ENCODE results near the gene SLC25A19.

The SLC25A19 gene

DNA sequence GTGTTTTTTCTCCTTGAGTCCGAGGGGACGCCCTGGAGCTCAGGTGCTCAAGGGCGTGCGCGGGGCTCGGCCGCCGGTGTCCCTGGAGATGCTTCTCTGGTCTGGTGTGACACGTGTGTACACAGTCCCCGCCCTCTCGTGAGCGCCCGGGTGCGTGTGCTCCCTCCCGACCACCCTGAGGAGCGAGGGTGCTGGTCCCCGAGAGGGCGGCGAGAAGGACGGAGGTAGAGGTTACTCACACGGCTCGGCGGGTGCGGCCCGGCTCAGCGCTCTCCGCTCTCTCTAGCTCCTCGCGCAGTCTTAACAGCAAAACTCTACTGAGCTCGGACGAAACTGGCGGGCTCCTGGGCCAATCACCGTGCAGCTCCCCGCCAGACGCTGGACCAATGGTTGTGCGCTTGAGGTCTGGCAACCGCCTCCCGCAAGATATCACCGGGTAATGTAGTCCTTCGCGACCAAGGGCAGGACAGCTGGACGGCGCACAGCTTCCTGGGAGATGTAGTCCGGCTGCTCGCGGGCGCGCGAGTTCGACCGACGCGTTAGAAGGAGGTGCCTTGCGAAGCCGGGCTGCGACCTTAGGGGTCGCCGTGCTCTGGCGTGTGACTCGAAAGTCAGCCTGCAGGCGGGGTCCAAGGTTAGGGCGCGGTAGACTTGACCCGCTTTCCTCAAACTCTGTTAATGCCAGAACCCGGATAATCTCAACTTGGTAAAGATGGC, at the start of gene SLC25A19:
TSS of gene SLC25A19 (minus strand) at position 319 of the 717 bp plus-strand sequence. CDS start 2,669 bp downstream, outside the sequence.
- peak; percentile 97 for DNase-seq

DNA sequence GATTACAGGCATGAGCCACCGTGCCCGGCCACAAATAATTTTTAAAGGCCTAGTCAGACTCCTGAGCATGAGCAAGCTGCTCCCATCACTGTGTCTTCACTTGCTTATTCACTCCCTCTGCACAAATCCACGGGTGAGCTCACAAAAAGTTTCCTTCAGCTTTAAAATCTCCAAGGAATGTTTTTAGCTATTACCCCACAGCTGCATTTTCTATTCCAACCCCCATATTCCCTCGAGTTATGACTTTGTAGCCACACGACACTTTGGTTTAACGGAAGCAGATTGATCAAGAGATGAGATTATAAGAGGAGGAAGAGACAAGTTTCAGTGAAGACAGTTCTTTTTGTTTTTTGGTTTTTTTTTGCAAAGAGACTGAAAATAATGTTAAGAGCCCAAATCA, 49.1 kb upstream of the SLC25A19 start:
- no peak for DNase-seq

DNA sequence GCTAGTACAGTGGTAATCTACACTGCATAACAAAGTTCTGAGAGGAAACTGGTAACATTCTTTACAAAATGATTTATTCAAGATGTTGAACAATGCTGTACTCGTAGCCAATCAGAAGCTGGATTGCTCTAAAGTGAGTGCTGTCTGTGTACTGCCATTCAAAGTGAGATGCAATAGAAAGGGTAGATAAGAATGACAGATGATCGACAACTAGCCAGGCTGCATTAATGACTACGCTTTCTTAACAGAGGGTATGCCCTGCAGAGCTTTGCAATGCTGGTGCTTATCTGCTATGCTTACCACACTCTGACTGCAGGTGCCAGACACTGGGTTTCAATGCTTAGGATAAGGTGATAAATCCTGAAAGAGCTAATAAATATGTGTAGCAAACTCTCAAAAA, 46.1 kb upstream of the SLC25A19 start:
- no peak for DNase-seq

DNA sequence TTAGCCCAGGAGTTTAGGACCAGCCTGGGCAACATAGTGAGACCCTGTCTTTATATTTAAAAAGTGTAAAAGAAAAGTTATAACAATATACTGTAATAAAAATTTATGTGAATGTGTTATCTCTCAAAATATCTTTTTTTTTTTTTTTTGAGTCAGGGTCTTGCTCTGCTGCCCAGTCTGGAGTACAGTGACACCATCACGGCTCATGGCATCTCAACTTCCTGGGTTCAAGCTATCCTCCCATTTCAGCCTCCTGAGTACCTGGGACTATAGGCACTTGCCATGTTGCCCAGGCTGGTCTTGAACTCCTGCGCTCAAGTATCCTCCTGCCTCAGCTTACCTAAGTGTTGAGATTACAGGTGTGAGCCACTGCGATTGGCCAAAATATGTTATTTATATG, 45.5 kb upstream of the SLC25A19 start:
- no peak for DNase-seq

DNA sequence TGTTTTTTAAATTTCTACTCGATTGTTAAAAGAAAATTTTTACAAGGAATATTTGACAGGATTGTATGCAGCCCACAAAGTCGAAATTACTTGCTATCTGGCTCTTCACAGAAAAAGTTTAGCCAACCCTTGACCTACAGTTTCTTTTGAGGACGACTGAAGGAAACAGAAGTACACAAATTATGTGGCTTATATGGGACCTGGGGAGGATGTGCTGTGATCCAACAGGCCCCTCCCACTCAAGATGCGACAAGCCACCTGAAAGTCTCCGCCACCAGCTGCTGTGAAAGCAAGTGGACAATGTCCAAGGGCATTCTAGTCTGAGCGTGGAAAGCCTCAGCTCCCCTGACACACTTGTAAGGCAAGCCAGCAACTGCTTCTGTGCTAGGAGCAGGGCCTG, 42.4 kb upstream of the SLC25A19 start:
- no peak for DNase-seq

DNA sequence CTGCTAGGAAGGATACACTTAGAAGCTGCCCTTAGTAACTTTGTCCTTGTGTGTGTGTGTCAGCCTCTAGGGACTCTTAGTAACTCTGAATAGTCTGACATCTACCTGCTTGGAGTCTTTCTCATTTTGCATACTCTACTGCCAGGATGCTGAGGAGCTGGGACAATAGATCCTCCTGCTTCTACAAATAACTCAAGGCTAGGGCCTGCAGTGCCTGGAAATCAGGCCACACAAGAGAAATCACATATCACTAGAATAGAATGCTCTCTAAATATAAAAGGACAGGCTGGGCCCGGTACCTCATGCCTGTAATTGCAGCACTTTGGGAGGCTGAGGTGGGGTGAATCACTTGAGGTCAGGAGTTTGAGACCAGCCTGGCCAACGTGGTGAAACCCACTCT, 38.5 kb upstream of the SLC25A19 start:
- DNase-seq, result no peak

DNA sequence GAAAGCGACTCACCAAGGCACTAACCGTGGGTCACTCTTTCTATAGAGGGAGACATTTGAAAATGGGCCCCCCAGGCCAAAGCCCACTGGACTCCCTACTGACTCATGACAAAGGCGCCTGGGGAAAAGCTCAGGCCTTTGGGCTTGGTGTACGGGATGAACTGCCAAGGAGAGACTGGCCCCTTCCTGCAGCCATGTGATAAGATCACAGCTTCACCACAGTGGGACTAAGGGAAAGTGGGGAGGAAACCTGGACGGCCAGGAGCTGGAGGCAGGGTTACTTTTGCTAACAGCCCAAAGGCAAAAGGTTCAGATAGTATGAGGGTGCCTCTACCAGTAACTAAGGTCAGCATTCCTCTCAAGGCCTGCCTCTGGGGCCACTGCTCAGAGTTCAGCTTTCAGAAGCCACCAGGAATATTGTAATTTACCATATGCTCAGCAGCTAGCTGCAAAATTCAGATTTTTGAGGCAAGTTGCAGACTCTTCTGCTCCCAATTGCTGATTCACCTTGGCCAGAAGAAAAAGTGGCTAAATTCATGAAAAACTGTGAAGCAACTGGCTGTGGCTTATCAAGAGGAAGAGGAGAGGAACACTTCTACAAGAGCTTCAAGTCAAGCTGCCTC, 37.1 kb upstream of the SLC25A19 start:
- no peak for DNase-seq

DNA sequence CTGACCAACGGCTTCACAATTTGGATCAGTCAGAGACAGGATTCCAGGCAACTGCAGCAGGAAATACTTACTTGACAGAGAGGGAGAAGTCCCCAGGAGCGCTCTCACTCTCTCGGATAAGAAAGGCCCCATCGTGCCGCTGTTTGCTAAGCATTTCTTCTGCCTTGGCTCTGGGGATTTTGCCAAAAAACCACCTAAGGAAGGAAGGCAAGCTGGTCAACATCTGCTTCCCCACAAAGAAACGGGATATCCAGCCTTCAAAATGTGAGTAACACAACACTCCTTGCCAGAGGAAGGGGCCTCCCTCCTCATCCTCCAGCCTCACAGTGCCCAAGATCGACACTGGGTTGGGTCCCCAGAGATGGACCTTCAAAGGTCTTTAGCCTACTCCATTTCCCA, 36.6 kb upstream of the SLC25A19 start:
- DNase-seq, result no peak

DNA sequence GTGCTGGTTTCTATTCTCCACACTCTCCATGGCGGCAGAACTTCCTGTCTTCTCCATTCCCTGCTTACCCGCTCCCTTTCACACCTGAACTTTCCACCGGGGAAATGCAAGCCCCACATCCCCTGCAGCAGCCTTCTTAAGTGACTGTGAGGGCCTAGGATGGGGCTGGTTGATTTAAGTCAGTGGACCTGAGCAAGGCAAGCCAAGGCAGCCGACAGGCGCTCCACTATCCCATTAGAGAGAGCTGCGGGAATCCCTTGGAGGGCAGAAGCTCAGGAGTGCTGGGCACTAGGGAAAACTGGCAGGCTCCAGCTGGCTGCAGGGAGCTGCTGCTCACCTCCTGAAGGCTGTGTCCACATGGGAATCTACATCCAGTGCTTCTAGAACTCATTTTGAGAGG, 36.1 kb upstream of the SLC25A19 start:
- no peak for DNase-seq

DNA sequence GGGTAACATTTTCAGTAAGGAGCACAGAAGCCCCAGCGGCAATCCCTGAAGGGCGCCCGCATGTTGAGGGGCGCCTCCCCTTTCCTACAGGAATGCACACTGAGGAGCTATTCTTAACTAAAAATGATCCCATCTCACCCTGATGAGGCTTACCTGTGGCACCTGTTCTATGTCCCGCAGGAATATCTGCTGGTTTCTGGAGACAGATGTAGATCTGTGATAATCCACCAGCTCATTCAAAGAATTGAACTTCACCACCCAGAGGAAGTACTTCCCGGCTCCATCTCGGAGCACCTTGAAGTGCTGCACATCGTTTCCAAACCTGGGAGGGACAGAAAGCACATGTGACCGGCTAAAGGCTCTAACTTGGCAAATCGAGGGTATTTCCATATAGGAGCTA, 32.3 kb upstream of the SLC25A19 start:
- no peak for DNase-seq

DNA sequence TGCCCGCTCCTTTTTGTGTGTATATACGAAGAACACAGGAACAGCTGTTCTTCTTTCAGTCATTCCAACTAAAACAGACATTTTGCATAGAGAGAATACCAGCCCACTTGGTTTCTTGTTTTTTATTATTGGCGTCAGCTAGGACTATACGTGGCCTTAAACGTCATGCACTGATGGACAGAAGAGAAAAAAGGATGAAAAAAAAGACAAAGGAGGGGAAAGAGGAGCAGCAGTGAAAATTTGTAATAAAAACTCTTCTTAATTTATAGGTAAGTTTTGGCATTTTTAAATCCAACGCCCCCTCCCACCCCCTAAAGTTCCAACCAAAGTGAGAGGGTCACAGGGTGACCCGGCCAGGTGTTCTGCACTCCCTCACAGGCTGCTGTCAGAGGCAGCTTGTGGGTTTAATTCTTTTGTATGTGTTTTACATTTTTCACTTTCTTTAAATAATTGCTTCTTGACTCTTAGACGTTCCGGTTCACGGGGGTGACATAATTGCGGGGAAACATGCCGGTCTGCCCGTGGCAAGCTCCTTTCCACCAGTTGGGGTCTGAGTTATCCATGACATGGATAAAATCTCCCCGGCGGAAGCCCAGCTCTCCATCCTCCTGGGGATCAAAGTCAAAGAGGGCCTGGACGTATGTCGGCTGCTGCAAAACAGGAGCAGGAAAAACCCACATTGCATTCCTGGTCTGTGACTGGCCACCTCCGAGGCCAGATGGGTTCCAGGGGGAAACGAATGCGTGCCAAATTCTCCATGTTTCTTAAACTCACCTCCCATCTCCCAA, 30.9 kb upstream of the SLC25A19 start:
- DNase-seq, result no peak

DNA sequence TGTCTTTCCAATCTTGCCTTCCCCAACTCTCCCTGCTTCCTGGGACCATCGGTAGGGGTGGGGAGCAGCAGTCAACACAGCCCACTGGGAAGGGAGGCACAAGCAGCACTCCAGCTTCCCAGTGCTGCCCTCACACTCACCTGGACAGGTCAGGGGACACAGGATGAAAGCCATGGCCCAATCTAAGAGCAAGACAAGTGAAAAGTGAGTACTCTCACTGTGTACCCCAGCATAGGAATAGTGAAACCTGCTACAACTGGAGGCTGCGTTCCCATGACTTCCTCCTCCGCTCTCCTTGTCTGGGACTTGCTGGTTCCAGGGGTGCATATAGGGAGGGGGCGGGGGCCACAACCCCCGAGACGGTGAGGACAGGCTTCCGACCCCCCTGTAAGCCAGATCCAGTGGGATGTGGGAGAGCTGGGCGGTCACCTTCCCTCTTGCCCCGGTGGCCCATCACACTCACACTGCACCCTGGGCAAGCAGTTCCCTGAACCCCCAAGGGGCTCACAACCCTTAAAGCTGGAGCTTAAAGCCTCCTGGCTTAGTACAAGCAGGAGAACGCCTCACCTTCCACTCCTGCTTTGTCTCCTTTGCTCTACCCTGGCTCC, 29.5 kb upstream of the SLC25A19 start:
- DNase-seq, result no peak

DNA sequence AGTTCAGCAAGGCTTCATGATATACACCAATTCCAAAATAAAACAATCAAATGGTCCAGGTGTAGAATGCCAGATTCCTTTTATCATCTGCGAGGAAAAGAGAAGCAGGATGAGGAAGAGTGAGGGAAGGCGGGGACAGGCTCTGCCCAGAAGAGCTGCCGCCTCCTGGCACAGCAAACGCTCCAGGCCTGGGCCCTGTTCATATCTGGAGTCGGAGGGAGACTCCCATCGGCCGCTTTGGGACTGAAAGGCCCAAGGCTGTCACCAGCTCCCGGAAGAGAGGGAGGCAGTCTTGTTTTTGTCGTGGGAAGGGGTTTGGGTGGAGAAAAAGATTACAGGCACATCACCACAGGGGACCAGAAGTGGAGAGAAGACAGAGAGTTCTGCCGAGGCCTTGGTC, 29.0 kb upstream of the SLC25A19 start:
- DNase-seq, result no peak

DNA sequence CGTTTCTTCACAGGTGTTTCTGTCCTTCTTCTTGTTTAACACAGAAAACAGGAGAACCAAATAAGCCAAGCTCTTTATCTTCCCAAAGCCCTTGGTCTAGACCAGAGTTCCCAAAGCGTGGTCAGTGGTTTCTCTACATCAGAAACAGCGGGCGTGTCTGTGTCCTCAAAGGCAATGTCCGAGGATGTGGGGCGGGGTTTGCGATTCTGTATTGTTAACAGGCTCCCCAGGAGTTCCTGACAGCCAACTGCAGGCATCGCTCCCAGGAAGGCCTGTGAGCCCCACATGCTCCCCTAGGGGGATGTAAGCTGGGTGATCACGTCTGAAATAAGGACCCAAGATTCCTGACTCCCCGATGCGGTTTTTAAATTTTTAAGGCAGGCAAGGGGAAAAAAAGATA, 28.4 kb upstream of the SLC25A19 start:
- no peak for DNase-seq

DNA sequence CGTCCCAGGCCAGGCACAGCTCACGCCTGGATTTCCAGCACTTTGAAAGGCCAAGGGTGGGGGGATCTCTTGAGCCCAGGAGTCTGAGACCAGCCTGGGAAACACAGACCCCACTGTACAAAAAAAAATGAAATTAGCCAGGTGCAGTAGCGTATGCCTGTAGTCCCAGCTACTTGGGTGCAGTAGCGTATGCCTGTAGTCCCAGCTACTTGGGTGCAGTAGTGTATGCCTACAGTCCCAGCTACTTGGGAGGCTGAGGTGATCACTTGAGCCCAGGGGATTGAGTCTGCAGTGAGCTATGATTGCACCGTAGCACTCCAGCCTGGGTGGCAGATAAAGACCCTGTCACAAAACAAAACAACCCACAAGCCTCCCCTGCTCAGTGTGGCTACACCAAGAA, 27.0 kb upstream of the SLC25A19 start:
- DNase-seq, result no peak

DNA sequence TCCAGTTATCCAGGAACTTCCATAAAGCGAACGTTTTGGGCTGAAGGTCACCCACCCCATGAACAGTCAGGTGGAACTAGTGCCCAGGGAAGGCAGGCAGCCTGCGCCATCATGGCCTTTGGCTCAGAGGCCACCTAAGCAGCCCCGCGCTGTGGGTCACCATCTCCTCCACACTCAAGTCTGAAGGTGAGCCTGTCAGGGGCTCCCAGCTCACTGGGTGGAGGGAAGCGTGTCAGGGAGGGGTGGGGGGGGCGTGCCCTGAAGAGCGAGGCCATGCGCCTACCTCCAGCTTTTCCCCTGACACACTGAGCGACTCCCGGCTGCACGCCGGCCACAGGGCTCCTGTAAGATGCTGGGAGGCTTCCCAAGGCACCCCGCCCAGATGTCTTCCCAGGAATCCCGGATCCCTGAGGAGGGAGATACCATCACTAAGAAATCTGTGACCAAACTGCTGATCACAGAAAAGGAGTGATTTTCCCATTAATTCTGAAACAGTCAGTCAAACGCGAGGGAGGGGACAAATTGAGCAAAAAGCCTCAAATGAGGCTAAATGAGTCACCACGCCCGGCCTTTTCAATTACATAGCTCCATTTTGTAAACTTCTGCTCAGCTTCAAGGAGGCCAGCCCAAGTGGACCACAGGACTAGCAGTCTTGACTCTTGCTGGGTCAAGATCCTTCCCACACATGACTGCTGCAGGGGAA, 26.5 kb upstream of the SLC25A19 start:
- no peak for DNase-seq

DNA sequence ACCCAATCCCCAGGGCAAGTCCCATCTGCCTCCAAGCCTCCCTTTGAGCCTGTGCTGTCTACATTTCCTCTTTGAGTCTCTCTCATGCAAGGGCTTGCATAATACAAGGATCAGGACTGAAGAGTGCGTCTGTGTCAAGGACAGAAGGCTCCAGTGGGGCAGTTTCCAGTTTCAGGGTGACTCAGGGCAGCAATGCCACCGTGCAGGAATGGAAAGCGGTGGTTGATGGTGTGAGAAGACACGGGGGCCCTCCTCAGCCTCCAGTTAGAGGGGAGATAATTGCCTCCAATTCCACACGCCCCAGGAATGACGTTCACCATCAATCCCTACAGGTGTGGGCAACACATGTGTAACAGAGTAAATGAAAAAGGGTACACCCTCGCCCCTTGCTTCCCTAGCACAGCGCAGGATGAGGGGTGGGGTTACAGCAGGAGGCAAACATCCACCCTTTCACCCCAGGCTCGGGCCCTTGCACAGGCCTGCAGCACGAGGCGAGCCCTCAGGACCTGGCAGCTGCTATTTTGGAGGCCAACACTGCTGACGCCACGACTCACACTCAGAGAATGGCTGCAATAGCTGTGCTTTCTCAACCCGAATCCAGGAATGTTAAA, 24.8 kb upstream of the SLC25A19 start:
- no peak for DNase-seq

DNA sequence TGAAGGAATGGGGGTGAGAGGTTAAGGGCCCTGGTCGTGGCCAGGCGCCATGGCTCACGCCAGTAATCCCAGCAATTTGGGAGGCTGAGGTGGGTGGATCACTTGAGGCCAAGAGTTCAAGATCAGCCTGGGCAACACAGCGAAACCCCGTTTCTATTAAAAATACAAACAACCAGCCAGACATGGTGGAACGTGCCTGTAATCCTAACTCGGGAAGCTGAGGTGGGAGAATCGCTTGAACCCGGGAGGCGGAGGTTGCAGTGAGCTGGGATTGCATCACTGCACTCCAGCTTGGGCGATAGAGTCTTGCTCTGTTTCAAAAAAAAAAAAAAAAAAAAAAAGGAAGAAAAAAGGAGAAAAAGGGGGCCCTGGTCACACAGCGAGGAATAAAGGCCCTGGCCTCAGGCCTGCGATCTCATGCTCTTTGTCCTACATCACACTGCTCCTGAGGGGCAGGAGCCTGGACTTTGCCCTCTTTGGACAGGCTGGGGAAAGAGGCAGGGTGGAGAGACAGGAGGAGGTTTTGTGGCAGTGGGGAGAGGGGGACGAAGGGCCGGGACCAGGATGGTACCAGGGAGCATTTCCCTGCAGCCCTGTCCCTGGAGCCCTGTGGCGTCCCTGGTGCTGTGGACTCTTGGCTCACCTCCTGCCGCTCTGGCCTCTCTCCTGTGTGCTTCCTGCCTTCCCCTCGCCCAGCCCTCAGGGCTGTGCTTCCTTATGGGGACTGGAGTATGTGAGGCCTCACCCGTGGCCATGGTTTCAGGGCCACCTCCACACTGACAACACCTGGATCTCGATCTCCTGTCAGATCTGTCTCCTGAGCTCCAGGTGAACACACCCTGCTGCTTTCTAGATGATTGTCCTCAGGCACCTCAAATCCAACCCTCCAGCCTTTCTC, 19.7 kb upstream of the SLC25A19 start:
- DNase-seq, result no peak

DNA sequence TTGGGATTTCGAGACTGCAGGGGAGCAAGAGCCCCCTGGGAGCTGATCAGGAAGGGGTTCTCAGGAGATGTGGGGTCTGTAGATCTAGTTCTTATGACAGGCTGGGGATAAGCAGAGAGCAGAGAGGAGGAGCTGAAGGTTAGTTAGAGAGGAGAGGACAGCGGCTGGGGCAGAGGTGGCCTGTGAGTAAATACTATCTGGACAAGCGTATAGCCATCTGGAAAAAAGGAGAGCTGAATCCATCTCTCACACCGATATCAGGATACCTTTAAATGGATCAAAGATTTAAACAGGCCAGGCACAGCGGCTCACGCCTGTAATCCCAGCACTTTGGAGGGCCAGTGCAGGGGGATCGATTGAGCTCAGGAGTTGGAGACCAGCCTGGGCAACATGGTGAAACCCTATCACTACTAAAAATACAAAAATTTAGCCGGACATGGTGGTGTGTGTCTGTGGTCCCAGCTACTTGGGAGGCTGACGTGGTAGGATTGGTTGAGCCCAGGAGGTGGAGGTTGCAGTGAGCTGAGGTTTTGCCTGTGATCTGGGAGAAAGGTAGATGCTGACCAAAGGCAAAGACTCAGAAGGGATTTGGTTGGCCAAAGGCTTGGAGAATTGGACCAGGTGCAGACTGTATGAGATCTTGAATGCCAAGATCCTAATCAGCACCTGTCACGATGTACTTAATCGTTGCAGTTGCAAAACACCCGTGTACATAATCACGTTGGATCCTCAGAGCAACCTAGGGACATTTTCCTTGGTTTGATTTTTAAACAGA, 18.9 kb upstream of the SLC25A19 start:
- DNase-seq, result no peak

DNA sequence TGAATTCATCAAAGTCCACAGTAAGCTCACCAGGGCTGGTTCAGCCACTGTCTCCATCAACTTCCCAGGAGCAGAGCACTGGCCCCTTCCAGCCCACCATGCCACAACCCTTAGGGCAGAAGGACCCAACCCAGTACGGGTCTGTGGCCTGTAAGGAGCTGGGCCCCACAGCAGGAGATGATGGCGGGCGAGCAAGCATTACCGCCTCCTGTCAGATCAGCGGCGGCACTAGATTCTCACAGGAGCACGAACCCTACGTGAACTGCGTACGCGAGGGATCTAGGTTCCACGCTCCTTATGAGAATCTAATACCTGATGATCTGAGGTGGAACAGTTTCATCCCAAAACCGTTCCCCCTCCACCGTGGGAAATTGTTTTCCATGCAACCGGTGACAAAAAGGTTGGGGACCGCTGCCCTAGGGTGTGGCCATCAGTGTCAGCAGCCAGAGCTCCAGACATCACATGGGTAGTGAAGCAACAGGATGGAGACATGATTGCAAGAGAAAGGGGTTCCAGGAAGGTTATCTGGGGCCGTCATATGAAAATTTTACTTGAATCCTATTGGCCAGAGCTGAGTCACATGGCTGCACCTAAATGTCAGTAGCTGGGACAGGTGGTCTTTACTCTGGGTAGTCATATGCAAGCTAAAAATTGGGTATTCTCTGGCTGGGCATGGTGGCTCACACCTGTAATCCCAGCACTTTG, 12.4 kb upstream of the SLC25A19 start:
- no peak for DNase-seq
